Spleen (tissue), 11 donors: ENCODE results near the gene MXRA8. TPM values are rescaled to one million over a fixed set of nuclear protein-coding genes. Genes with fewer than 3 reads are reported as not detected.
"Not testable (repeated sequence)": the region's sequence is repeated elsewhere in the genome, so short reads cannot be mapped to it uniquely, and the experiment has no call there.

Experiments
- DNase-seq: peaks from one replicate; pipeline ENCODE4 v3.0.0-alpha.2; 2020
- H3K27ac ChIP-seq, 8 donors: fragments of 200-600 bp; sonication (generic) in 7 of 8; 1 replicate in 4 of 8; 2 replicates in 4 of 8; pipeline versions ENCODE4 v1.5.0 to v1.8.0; 2016 to 2021; ENCODE audit warnings: inconsistent platforms in 4 of 8, mild to moderate bottlenecking in 4 of 8, moderate library complexity in 1 of 8
- H3K27me3 ChIP-seq, 7 donors: fragments of 200-600 bp; sonication (generic) in 6 of 7; replicated peaks in 1 of 7; 1 replicate in 4 of 7; 2 replicates in 3 of 7; pipeline versions ENCODE4 v1.5.0 to v1.8.0; 2016 to 2021; ENCODE audit warnings: inconsistent platforms in 3 of 7, mild to moderate bottlenecking in 1 of 7
- H3K36me3 ChIP-seq, 6 donors: fragments of 200-600 bp; sonication (generic) in 5 of 6; 1 replicate in 4 of 6; 2 replicates in 2 of 6; pipeline versions ENCODE4 v1.5.0 to v1.8.0; 2016 to 2021; ENCODE audit warnings: inconsistent platforms in 2 of 6
- H3K4me1 ChIP-seq, 6 donors: fragments of 200-600 bp; sonication (generic) in 5 of 6; 1 replicate in 3 of 6; 2 replicates in 3 of 6; pipeline versions ENCODE4 v1.5.0 to v1.8.0; 2016 to 2021; ENCODE audit warnings: inconsistent platforms in 3 of 6
- H3K4me3 ChIP-seq, 8 donors: fragments of 200-600 bp; sonication (generic) in 7 of 8; 1 replicate in 4 of 8; 2 replicates in 4 of 8; pipeline versions ENCODE4 v1.5.0 to v1.8.0; 2016 to 2021; ENCODE audit warnings: inconsistent platforms in 4 of 8, mild to moderate bottlenecking in 4 of 8, moderate library complexity in 2 of 8
- H3K9me3 ChIP-seq, 8 donors: fragments of 200-600 bp; sonication (generic) in 7 of 8; 1 replicate in 4 of 8; 2 replicates in 4 of 8; pipeline versions ENCODE4 v1.5.0 to v1.8.0; 2016 to 2021; ENCODE audit warnings: inconsistent platforms in 4 of 8
- POLR2A ChIP-seq, 3 donors: fragments of 450-650 bp; IDR thresholded peaks; one replicate each; pipeline ENCODE4 v1.5.1; 2017; ENCODE audit warnings: antibody characterized with exemption in 3 of 3, mild to moderate bottlenecking in 1 of 3
- POLR2AphosphoS5 ChIP-seq, 3 donors: sonication (generic); formaldehyde crosslinking; IDR thresholded peaks; one replicate each; pipeline ENCODE4 v1.5.1; 2017; ENCODE audit warnings: antibody characterized with exemption in 3 of 3
- WGBS, 5 donors: extraction: QIAGEN DNeasy Blood & Tissue Kit in 3 of 5; methylation state at CpG; one replicate each; pipeline versions ENCODE4 v1.1.5 to v1.1.7; 2013 to 2018; 5-methylcytosine and 5-hydroxymethylcytosine counted together
- intact Hi-C: fragments of 100-400 bp; cut with DNase I; formaldehyde crosslinking; loops from one replicate; pipeline ENCODE4 v1.15.0; 2023; ENCODE audit warnings: low total_unique reads
- polyA plus RNA-seq, 3 donors: library from polyadenylated mRNA; stranded (reverse); fragments of 200-250 nt; gene quantifications; one replicate each; pipeline ENCODE4 v1.2.1, GENCODE V29; 2013
- total RNA-seq, 7 donors: library from RNA; depleted of rRNA in 3 of 7; stranded (reverse); fragments of >200 nt in 3 of 7; fragmentation: NEBNext Ultra II Directional in 4 of 7; extraction: Animal tissue kit (Norgen Biotek cat#: 25700) in 4 of 7; gene quantifications; one replicate each; pipeline versions ENCODE4 v1.1.0 to v1.2.1, GENCODE V29; 2016 to 2021
- TF ChIP-seq, protein P1 (sequence below), 11 experiments: fragments of 200-600 bp in 7 of 11; fragments of 450-650 bp in 4 of 11; sonication (generic) in 4 of 11; IDR thresholded peaks in 8 of 11; conservative IDR thresholded peaks in 3 of 11; 1 replicate in 7 of 11; 2 replicates in 4 of 11; pipeline versions ENCODE4 v1.4.0 to v1.8.0; 2016 to 2021; ENCODE audit warnings: antibody characterized with exemption in 11 of 11, inconsistent platforms in 4 of 11, mild to moderate bottlenecking in 1 of 11
- donor health status: healthy with polysubstance abuse.
- donor health status: DM: no; HTN: no; CAD: no; lungs with moderate emphysema.
- donor health status: DM: no; HTN: no; CAD: no.
- donor health status: Bipolar disorder and iron deficiency.
- donor health status: healthy.
- donor health status: DM: no; HTN: no; CAD: no.
- donor health status: DM: yes; HTN: yes; CAD: no.

MXRA8 gene
- total and polyA plus RNA-seq, 10 donors, result 25.9 to 71.7 (median 47.1) TPM

DNA sequence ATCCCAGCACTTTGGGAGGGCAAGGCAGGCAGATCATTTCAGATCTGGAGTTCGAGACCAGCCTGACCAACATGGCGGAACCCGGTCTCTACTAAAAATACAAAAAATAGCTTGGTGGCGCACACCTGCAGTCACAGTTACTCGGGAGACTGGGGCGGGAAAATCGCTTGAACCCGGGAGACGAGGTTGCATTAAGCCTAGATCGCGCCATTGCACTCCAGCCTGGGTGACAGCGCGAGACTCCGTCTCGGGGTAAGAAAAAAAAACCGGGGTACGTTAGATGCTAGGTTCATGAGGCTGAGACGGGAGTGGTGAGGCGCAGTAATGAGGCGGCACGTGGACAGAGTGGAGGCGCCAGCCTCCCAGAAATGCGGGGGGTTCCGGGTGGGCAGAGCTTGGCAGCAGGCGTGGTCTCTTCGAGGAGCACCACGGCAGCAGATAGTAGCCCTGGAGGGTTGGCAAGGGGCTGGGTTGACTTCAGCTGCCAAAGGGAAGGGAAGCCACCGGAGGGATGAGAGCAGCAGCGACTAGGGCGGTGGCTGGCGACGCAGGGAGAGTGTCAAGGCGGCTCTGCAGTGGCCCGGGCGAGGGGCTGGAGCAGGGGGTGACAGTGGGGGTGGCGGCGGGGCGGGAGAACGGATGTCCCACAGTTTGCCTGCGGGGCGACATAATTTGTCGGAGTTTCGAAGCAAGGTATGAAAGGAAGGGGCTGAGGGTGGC, 47.9 kb upstream of the MXRA8 start:
- H3K4me3 ChIP-seq, result peak overlapping the region; percentile 76 to 100 (median 100)
- TF ChIP-seq, protein P1, sequence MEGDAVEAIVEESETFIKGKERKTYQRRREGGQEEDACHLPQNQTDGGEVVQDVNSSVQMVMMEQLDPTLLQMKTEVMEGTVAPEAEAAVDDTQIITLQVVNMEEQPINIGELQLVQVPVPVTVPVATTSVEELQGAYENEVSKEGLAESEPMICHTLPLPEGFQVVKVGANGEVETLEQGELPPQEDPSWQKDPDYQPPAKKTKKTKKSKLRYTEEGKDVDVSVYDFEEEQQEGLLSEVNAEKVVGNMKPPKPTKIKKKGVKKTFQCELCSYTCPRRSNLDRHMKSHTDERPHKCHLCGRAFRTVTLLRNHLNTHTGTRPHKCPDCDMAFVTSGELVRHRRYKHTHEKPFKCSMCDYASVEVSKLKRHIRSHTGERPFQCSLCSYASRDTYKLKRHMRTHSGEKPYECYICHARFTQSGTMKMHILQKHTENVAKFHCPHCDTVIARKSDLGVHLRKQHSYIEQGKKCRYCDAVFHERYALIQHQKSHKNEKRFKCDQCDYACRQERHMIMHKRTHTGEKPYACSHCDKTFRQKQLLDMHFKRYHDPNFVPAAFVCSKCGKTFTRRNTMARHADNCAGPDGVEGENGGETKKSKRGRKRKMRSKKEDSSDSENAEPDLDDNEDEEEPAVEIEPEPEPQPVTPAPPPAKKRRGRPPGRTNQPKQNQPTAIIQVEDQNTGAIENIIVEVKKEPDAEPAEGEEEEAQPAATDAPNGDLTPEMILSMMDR (IDR thresholded peaks at IDR 0.05 in 8 of 11, conservative IDR thresholded peaks at IDR 0.05 in 3 of 11), result no peak
- no peaks in the 10 kb centered on the region for H3K9me3 ChIP-seq
- intact Hi-C loops, result no loop called here
- peak; percentile 83 for DNase-seq
- H3K36me3 ChIP-seq, result peaks cover 0 to 61% (median 45%) of the 10 kb centered on the region in 6 donors
- WGBS, 5 donors, result 39 to 43% (median 41%) methylated on average over 43 of the region's 43 CpGs
- peak overlapping the region; percentile 85 to 94 (median 90) for H3K27ac ChIP-seq
- peaks cover 20 to 81% (median 60%) of the 10 kb centered on the region in 6 donors for H3K4me1 ChIP-seq
- H3K27me3 ChIP-seq, result no peaks in the 10 kb centered on the region

DNA sequence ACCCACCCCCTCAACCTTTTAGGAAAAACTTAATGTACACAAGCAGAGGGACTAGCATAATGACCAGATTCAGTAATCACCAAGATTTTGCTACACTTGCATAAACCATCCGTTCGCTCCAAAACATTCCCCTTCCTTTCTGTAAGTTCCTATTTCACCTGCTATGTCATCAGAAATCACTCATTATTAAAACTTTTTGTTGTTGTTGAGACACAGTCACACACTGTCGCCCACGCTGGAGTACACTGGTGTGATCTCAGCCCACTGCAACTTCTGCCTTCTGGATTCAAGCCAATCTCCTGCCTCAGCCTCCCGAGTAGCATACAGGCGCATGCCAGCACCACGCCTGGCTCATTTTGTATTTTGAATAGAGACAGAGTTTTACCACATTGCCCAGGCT, 45.3 kb upstream of the MXRA8 start:
- WGBS, 5 donors, result 75 to 90% (median 80%) methylated on average over 7 of the region's 7 CpGs
- H3K4me1 ChIP-seq, result peaks cover 27 to 89% (median 67%) of the 10 kb centered on the region in 6 donors
- DNase-seq, result no peak
- peak overlapping the region in 2 of 8 donors; percentile 1 to 28 for H3K27ac ChIP-seq
- no peak overlapping the region for H3K4me3 ChIP-seq
- H3K27me3 ChIP-seq, result no peaks in the 10 kb centered on the region
- H3K9me3 ChIP-seq, result no peaks in the 10 kb centered on the region
- intact Hi-C loops, result no loop called here
- H3K36me3 ChIP-seq, result peaks cover 0 to 61% (median 51%) of the 10 kb centered on the region in 6 donors
- peak in 1 of 3 donors; percentile 17 for TF ChIP-seq POLR2AphosphoS5 (IDR thresholded peaks at IDR 0.05)
- TF ChIP-seq, protein P1 (IDR thresholded peaks at IDR 0.05 in 8 of 11, conservative IDR thresholded peaks at IDR 0.05 in 3 of 11), result no peak

DNA sequence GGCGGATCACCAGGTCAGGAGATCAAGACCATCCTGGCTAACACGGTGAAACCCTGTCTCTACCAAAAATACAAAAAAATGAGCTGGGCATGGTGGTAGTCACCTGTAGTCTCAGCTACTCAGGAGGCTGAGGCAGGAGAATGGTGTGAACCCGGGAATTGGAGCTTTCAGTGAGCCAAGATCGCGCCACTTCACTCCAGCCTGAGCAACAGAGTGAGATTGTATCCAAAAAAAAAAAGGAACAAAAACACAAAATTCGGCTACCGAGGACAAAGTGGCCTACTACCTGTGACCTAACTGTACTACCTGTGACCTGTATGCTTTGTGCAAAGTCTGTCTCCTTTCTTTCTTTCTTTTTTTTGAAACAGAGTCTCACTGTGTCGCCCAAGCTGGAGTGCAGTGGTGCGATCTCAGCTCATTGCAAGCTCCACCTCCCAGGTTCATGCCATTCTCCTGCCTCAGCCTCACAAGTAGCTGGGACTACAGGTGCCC, 44.6 kb upstream of the MXRA8 start:
- WGBS, 5 donors, result 84 to 92% (median 90%) methylated on average over 9 of the region's 9 CpGs
- Histone ChIP-seq H3K4me1 (peaks cover 24 to 89% (median 67%) of the 10 kb centered on the region in 6 donors), H3K27ac (peak overlapping the region in 2 of 8 donors; percentile 1 to 28), H3K36me3 (peaks cover 0 to 64% (median 52%) of the 10 kb centered on the region in 6 donors)
- intact Hi-C loops, DNase-seq, H3K9me3 ChIP-seq, H3K4me3 ChIP-seq, H3K27me3 ChIP-seq: not testable (repeated sequence)

DNA sequence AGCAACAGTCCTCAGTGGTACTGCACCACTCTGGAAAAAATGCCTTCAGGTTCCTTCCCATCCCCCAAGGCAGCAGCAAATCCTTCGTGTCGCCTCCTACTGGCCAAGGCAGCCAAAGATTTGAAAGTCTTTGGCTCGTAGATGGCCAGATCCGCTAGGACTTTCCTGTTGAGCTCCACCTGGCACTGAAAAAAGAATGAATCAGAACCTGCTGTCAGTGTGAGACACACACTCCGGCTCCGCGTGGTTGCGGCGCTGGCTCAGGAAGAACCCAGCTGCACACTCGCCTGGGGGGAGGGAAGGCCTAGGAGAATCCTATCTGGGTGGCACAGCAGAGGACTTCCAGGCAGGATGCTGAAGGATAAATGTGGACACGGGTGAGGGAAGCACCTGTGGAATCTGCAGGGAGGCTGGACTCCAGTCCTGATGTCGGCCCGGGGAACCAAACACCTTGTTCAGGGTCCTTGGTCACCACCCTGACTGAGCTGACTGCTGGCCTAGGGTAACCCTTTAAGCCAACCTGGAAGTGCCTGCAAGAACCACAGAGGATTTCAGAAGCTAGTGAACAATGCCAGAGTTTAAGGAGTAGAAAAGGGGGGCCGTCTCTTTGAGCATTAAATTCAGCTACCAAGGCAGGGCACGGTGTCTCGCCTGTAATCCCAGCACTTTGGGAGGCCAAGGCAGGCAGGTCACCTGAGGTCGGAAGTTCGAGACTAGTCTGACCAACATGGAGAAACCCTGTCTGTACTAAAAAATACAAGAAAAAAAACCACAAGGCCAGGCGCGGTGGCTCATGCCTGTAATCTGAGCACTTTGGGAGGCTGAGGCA, 43.9 kb upstream of the MXRA8 start:
- H3K27ac ChIP-seq, result peak overlapping the region in 1 of 8 donors; percentile 4

More for the DNA sequence above, 43.9 kb upstream of the MXRA8 start:
- Histone ChIP-seq H3K4me3 (no peak overlapping the region), H3K27me3 (no peaks in the 10 kb centered on the region), H3K36me3 (peaks cover 0 to 71% (median 58%) of the 10 kb centered on the region in 6 donors), H3K9me3 (no peaks in the 10 kb centered on the region), H3K4me1 (peaks cover 29 to 90% (median 69%) of the 10 kb centered on the region in 6 donors)
- peak in 2 of 3 donors; percentile 19 to 50 for TF ChIP-seq POLR2AphosphoS5 (IDR thresholded peaks at IDR 0.05)
- no peak for TF ChIP-seq POLR2A (IDR thresholded peaks at IDR 0.05)
- TF ChIP-seq, protein P1 (IDR thresholded peaks at IDR 0.05 in 8 of 11, conservative IDR thresholded peaks at IDR 0.05 in 3 of 11), result peak in 4 of 11 experiments; percentile 13 to 32 (median 24)
- DNase-seq, result no peak
- WGBS, 5 donors, result 75 to 90% (median 82%) methylated on average over 20 of the region's 20 CpGs
- intact Hi-C loops, result no loop called here
